ENCODE measurements around the gene GPR62. TPM values are rescaled to one million over a fixed set of nuclear protein-coding genes. Genes with fewer than 3 reads are reported as not detected.

GPR62 gene
- total and polyA plus RNA-seq, 2 experiments from 2014 or later: 0.10 to 0.38 TPM

- DNase-seq (ENCODE audit: low spot score): no peak
- peaks cover 20% of the 10 kb centered on the region for H3F3A ChIP-seq (replicated peaks; ENCODE audit: low read depth)
These were observed 43.6 kb downstream of the GPR62 start for GRCh38 chr3:51998774-51999173.

More at GRCh38 chr3:51998774-51999173, 43.6 kb downstream of the GPR62 start:
- H3K4me1 Mint-ChIP-seq: peaks cover 41% of the 10 kb centered on the region
- peaks cover 4% of the 10 kb centered on the region; the same call in 1 of the 3 replicates for H3K9me3 Mint-ChIP-seq
- no peak overlapping the region for H3K4me3 ChIP-seq
- TF ChIP-seq EZH2 (IDR thresholded peaks at IDR 0.05; ENCODE audit: low read depth, unreplicated experiment): no peak
- no peak for TF ChIP-seq EZH2phosphoT487 (IDR thresholded peaks at IDR 0.05; ENCODE audit: unreplicated experiment)
- no peak for TF ChIP-seq ZNF331 (CRISPR knock-in tag; IDR thresholded peaks at IDR 0.05; ENCODE audit: low read depth)
- no peak for TF ChIP-seq ETS1 (IDR thresholded peaks at IDR 0.05)
- TF ChIP-seq, protein P1, sequence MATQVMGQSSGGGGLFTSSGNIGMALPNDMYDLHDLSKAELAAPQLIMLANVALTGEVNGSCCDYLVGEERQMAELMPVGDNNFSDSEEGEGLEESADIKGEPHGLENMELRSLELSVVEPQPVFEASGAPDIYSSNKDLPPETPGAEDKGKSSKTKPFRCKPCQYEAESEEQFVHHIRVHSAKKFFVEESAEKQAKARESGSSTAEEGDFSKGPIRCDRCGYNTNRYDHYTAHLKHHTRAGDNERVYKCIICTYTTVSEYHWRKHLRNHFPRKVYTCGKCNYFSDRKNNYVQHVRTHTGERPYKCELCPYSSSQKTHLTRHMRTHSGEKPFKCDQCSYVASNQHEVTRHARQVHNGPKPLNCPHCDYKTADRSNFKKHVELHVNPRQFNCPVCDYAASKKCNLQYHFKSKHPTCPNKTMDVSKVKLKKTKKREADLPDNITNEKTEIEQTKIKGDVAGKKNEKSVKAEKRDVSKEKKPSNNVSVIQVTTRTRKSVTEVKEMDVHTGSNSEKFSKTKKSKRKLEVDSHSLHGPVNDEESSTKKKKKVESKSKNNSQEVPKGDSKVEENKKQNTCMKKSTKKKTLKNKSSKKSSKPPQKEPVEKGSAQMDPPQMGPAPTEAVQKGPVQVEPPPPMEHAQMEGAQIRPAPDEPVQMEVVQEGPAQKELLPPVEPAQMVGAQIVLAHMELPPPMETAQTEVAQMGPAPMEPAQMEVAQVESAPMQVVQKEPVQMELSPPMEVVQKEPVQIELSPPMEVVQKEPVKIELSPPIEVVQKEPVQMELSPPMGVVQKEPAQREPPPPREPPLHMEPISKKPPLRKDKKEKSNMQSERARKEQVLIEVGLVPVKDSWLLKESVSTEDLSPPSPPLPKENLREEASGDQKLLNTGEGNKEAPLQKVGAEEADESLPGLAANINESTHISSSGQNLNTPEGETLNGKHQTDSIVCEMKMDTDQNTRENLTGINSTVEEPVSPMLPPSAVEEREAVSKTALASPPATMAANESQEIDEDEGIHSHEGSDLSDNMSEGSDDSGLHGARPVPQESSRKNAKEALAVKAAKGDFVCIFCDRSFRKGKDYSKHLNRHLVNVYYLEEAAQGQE (IDR thresholded peaks at IDR 0.05; ENCODE audit: unreplicated experiment): no peak
- TF ChIP-seq, protein P2, sequence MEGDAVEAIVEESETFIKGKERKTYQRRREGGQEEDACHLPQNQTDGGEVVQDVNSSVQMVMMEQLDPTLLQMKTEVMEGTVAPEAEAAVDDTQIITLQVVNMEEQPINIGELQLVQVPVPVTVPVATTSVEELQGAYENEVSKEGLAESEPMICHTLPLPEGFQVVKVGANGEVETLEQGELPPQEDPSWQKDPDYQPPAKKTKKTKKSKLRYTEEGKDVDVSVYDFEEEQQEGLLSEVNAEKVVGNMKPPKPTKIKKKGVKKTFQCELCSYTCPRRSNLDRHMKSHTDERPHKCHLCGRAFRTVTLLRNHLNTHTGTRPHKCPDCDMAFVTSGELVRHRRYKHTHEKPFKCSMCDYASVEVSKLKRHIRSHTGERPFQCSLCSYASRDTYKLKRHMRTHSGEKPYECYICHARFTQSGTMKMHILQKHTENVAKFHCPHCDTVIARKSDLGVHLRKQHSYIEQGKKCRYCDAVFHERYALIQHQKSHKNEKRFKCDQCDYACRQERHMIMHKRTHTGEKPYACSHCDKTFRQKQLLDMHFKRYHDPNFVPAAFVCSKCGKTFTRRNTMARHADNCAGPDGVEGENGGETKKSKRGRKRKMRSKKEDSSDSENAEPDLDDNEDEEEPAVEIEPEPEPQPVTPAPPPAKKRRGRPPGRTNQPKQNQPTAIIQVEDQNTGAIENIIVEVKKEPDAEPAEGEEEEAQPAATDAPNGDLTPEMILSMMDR (conservative IDR thresholded peaks at IDR 0.05; ENCODE audit: low read depth in 2 of 2): no peak
- TF ChIP-seq, protein P3, sequence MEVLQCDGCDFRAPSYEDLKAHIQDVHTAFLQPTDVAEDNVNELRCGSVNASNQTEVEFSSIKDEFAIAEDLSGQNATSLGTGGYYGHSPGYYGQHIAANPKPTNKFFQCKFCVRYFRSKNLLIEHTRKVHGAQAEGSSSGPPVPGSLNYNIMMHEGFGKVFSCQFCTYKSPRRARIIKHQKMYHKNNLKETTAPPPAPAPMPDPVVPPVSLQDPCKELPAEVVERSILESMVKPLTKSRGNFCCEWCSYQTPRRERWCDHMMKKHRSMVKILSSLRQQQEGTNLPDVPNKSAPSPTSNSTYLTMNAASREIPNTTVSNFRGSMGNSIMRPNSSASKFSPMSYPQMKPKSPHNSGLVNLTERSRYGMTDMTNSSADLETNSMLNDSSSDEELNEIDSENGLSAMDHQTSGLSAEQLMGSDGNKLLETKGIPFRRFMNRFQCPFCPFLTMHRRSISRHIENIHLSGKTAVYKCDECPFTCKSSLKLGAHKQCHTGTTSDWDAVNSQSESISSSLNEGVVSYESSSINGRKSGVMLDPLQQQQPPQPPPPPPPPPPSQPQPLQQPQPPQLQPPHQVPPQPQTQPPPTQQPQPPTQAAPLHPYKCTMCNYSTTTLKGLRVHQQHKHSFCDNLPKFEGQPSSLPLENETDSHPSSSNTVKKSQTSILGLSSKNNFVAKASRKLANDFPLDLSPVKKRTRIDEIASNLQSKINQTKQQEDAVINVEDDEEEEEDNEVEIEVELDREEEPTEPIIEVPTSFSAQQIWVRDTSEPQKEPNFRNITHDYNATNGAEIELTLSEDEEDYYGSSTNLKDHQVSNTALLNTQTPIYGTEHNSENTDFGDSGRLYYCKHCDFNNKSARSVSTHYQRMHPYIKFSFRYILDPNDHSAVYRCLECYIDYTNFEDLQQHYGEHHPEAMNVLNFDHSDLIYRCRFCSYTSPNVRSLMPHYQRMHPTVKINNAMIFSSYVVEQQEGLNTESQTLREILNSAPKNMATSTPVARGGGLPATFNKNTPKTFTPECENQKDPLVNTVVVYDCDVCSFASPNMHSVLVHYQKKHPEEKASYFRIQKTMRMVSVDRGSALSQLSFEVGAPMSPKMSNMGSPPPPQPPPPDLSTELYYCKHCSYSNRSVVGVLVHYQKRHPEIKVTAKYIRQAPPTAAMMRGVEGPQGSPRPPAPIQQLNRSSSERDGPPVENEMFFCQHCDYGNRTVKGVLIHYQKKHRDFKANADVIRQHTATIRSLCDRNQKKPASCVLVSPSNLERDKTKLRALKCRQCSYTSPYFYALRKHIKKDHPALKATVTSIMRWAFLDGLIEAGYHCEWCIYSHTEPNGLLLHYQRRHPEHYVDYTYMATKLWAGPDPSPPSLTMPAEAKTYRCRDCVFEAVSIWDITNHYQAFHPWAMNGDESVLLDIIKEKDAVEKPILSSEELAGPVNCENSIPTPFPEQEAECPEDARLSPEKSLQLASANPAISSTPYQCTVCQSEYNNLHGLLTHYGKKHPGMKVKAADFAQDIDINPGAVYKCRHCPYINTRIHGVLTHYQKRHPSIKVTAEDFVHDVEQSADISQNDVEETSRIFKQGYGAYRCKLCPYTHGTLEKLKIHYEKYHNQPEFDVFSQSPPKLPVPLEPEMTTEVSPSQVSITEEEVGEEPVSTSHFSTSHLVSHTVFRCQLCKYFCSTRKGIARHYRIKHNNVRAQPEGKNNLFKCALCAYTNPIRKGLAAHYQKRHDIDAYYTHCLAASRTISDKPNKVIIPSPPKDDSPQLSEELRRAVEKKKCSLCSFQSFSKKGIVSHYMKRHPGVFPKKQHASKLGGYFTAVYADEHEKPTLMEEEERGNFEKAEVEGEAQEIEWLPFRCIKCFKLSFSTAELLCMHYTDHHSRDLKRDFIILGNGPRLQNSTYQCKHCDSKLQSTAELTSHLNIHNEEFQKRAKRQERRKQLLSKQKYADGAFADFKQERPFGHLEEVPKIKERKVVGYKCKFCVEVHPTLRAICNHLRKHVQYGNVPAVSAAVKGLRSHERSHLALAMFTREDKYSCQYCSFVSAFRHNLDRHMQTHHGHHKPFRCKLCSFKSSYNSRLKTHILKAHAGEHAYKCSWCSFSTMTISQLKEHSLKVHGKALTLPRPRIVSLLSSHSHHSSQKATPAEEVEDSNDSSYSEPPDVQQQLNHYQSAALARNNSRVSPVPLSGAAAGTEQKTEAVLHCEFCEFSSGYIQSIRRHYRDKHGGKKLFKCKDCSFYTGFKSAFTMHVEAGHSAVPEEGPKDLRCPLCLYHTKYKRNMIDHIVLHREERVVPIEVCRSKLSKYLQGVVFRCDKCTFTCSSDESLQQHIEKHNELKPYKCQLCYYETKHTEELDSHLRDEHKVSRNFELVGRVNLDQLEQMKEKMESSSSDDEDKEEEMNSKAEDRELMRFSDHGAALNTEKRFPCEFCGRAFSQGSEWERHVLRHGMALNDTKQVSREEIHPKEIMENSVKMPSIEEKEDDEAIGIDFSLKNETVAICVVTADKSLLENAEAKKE (CRISPR knock-in tag; IDR thresholded peaks at IDR 0.05): no peak
- no peak for TF ChIP-seq STAT1 (IDR thresholded peaks at IDR 0.05; ENCODE audit: unreplicated experiment)
- TF ChIP-seq CREB1 (CRISPR knock-in tag; IDR thresholded peaks at IDR 0.05; ENCODE audit: low read depth): no peak
- no peak for TF ChIP-seq NANOG (IDR thresholded peaks at IDR 0.05; ENCODE audit: borderline replicate concordance)
- TF ChIP-seq ZNF114 (CRISPR knock-in tag; IDR thresholded peaks at IDR 0.05): no peak
- no peak for TF ChIP-seq JUNB (IDR thresholded peaks at IDR 0.05; ENCODE audit: unreplicated experiment)
- no peak for TF ChIP-seq POLR2AphosphoS5 (IDR thresholded peaks at IDR 0.05; ENCODE audit: low read depth)
- H3K36me3 Mint-ChIP-seq (ENCODE audit: low read depth): peaks cover 21% of the 10 kb centered on the region
- H3K4me2 ChIP-seq: no peak overlapping the region
- no peak overlapping the region for H3K27ac Mint-ChIP-seq
- peaks cover 31% of the 10 kb centered on the region for H3K27me3 Mint-ChIP-seq (ENCODE audit: insufficient read depth, low read depth, poor library complexity)
- H4K20me1 ChIP-seq (replicated peaks; ENCODE audit: insufficient read depth): peaks cover 8% of the 10 kb centered on the region; the same call in 1 of the 2 replicates
- peaks cover 15% of the 10 kb centered on the region for H3K36me3 ChIP-seq (ENCODE audit: insufficient read depth)
- H3K79me2 ChIP-seq (replicated peaks; ENCODE audit: insufficient read depth): peaks cover 18% of the 10 kb centered on the region
- no peak overlapping the region for H3K27ac ChIP-seq (ENCODE audit: low read depth)
- H3K9me2 ChIP-seq (ENCODE audit: insufficient read depth): no peaks in the 10 kb centered on the region
- no peak overlapping the region for H2AFZ ChIP-seq
- H3K4me1 ChIP-seq (ENCODE audit: insufficient read depth): peaks cover 30% of the 10 kb centered on the region
- no peaks in the 10 kb centered on the region for H3K27me3 ChIP-seq (ENCODE audit: insufficient read depth)
- H3K4me3 Mint-ChIP-seq: no peak overlapping the region
- ATAC-seq: no peak
